GM12873 (cell line): ENCODE results near the gene CFAP90.

Source experiments
- TF ChIP-seq, protein P1 (sequence below): IDR thresholded peaks from 2 replicates; pipeline ENCODE4 v1.5.1; 2012; ENCODE audit warnings: low read depth, mild to moderate bottlenecking, moderate library complexity, low read length, control low read depth; ENCODE audit not compliant: insufficient read depth; ENCODE audit errors: missing control alignments

Gene CFAP90

GRCh38 chr5:7801891-7802614, 48.9 kb downstream of the CFAP90 start:
- TF ChIP-seq, protein P1, sequence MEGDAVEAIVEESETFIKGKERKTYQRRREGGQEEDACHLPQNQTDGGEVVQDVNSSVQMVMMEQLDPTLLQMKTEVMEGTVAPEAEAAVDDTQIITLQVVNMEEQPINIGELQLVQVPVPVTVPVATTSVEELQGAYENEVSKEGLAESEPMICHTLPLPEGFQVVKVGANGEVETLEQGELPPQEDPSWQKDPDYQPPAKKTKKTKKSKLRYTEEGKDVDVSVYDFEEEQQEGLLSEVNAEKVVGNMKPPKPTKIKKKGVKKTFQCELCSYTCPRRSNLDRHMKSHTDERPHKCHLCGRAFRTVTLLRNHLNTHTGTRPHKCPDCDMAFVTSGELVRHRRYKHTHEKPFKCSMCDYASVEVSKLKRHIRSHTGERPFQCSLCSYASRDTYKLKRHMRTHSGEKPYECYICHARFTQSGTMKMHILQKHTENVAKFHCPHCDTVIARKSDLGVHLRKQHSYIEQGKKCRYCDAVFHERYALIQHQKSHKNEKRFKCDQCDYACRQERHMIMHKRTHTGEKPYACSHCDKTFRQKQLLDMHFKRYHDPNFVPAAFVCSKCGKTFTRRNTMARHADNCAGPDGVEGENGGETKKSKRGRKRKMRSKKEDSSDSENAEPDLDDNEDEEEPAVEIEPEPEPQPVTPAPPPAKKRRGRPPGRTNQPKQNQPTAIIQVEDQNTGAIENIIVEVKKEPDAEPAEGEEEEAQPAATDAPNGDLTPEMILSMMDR = no peak

DNA sequence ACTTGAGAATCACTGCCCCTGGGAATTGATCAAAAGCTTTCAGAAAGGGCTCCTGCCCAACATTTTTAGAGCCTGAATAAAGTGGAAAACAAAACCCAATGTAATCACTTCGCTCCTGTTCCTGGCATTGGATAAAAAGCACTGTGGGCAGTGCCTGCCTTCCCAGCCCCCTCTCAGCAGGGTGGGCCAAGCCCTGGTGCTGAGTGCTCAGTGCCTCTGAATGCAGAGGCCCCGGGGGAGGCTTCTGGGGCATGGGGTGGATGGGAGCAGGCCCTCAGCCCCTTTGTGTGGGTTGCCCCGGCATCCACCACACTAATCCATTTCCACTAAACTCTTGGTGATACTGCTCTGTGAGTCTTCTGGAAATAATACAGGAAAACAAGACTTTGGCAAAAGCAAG, 55.6 kb downstream of the CFAP90 start:
- TF ChIP-seq, protein P1 = no peak

DNA sequence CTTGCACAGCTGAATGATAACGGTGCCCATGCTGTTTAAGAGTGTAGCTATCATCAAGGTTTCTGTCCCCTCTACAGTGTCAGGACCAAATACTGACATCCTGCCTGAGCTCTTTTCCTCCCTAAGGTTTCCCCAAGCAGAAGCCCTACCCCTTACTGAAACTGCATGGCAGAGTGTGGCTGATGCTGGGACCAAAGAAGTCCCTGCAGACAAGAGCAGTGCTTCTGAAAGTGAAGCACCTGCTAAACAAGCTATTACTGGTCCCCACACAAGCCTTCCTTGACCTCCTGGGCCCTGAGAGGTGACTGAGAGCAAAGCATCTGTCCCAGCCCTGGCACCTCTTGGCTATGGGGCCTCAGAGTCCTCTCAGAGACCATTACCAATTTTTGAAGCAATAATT, 56.1 kb downstream of the CFAP90 start:
- TF ChIP-seq, protein P1 = no peak

- TF ChIP-seq, protein P1 = no peak
These were observed 56.6 kb downstream of the CFAP90 start for GRCh38 chr5:7794311-7794710.

- TF ChIP-seq, protein P1 = no peak
These were observed 57.0 kb downstream of the CFAP90 start for GRCh38 chr5:7793895-7794294.

GRCh38 chr5:7789567-7789966, 61.4 kb downstream of the CFAP90 start:
- TF ChIP-seq, protein P1 = no peak

GRCh38 chr5:7787770-7788169, 63.2 kb downstream of the CFAP90 start:
- TF ChIP-seq, protein P1 = no peak
